Measurements from ENCODE around the gene MRPL1. TPM values are rescaled to one million over a fixed set of nuclear protein-coding genes. Genes with fewer than 3 reads are reported as not detected.

MRPL1 gene
- total and polyA plus RNA-seq, 9 of the 15 experiments (the other 6 are each of a cell fraction or from before 2014, with no cell fraction given), result 38.4 to 75.7 (median 63.7) TPM

DNA sequence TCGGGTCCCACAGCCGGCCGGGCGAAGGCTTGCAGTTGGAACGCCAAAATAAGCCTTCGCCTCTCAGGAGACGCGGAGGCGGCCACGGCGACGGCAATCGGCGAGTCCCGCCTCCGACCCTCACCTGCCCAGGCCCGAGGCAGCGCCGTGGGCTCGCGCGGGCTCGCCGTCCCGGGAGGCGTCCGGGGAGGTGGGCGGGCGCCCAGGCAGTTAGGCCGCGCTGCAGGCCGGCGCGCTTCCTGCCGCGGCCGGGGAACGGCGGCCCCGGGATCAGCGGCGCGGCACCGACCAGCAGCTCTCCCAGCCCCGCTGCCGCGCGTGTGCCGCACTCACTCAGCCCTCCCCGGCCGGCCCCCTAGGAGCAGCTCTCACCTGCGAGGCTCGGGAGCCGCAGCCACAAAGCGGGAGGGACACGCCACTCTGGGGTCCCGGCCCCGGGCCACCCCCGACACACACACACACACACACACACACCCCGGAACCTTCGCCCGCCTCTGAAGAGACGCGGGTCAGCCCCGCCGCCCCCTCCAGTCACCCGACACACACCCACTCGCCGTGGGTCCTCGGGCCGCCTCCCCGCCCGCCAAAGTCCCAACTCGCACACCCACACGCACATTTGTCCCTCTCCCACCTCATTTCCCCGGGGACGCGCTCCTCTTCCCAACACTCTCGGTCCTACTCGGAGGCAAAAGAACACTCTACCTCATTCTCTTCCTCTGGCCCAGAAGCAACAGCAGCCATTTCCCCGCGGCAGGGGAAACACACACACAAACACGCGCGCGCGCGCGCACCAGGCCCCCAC is 43.8 kb upstream of the MRPL1 start, which contains the start of gene CNOT6L (continued):
- TF ChIP-seq, protein P1, sequence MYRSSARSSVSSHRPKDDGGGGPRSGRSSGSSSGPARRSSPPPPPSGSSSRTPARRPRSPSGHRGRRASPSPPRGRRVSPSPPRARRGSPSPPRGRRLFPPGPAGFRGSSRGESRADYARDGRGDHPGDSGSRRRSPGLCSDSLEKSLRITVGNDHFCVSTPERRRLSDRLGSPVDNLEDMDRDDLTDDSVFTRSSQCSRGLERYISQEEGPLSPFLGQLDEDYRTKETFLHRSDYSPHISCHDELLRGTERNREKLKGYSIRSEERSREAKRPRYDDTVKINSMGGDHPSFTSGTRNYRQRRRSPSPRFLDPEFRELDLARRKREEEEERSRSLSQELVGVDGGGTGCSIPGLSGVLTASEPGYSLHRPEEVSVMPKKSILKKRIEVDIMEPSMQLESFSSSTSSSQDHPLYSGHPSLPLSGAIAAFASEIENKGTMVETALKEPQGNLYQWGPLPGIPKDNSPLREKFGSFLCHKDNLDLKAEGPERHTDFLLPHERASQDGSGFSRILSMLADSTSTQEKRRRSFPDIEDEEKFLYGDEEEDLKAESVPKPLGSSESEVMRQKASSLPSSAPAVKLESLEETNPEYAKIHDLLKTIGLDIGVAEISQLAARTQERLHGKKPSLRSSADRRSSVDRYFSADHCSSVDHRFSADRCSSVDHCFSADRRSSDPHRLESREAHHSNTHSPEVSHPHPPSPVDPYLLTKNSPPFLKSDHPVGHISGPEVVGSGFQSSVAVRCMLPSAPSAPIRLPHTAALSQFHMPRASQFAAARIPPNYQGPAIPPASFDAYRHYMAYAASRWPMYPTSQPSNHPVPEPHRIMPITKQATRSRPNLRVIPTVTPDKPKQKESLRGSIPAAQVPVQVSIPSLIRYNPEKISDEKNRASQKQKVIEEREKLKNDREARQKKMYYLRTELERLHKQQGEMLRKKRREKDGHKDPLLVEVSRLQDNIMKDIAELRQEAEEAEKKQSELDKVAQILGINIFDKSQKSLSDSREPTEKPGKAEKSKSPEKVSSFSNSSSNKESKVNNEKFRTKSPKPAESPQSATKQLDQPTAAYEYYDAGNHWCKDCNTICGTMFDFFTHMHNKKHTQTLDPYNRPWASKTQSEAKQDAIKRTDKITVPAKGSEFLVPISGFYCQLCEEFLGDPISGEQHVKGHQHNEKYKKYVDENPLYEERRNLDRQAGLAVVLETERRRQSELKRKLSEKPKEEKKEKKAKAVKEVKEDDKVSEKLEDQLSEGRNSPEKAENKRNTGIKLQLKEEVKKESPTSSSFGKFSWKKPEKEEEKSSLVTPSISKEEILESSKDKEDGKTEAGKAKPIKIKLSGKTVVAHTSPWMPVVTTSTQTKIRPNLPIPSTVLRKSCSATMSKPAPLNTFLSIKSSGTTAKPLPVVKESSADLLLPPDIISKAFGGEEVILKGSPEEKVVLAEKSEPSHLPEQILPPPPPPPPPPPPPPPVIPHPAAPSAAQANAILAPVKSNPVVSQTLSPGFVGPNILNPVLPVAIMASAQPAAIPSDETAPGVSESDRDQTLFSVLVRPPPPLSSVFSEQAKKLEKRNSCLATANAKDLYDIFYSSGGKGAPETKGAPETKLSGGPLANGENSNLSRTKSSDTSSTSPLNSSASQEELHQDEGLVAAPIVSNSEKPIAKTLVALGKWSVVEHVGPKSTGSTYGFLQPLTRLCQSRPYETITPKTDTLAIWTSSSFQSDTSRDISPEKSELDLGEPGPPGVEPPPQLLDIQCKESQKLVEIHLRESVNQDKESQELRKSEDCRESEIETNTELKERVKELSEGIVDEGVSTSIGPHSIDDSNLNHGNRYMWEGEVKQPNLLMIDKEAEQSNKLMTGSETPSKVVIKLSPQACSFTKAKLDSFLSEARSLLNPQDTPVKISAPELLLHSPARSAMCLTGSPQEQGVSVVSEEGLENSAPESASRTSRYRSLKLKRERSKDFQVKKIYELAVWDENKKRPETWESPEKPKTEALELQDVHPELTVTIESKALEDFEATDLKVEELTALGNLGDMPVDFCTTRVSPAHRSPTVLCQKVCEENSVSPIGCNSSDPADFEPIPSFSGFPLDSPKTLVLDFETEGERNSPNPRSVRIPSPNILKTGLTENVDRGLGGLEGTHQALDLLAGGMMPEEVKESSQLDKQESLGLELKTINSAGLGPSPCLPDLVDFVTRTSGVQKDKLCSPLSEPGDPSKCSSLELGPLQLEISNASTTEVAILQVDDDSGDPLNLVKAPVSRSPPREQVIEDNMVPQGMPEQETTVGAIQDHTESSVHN (IDR thresholded peaks at IDR 0.05; ENCODE audit: borderline replicate concordance in 1 of 2, low read depth in 1 of 2), result no peak
- TF ChIP-seq ZBED1 (IDR thresholded peaks at IDR 0.05), result no peak
- no peak for TF ChIP-seq RBM17 (IDR thresholded peaks at IDR 0.05; ENCODE audit: borderline replicate concordance, low read depth, low read length)
- TF ChIP-seq CCNT2 (IDR thresholded peaks at IDR 0.05; ENCODE audit: borderline replicate concordance, extremely low read depth, insufficient read length, low read depth, low read length), result peak; percentile 58
- no peak for TF ChIP-seq MAFK (IDR thresholded peaks at IDR 0.05; ENCODE audit: low read length)
- no peak; the same call in 1 of the 2 replicates for TF ChIP-seq MYC (IDR thresholded peaks at IDR 0.05; ENCODE audit: low read depth, low read length)
- TF ChIP-seq MYC (CRISPR knock-in tag; IDR thresholded peaks at IDR 0.05; ENCODE audit: borderline replicate concordance, low read depth), result peak; percentile 46; the same call in 1 of the 2 replicates
- no peak for TF ChIP-seq ZNF408 (CRISPR knock-in tag; IDR thresholded peaks at IDR 0.05; ENCODE audit: low read depth)
- peak; percentile 41; the same call in 1 of the 2 replicates for TF ChIP-seq HDAC2 (IDR thresholded peaks at IDR 0.05)
- TF ChIP-seq, protein P2, sequence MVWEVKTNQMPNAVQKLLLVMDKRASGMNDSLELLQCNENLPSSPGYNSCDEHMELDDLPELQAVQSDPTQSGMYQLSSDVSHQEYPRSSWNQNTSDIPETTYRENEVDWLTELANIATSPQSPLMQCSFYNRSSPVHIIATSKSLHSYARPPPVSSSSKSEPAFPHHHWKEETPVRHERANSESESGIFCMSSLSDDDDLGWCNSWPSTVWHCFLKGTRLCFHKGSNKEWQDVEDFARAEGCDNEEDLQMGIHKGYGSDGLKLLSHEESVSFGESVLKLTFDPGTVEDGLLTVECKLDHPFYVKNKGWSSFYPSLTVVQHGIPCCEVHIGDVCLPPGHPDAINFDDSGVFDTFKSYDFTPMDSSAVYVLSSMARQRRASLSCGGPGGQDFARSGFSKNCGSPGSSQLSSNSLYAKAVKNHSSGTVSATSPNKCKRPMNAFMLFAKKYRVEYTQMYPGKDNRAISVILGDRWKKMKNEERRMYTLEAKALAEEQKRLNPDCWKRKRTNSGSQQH (CRISPR knock-in tag; IDR thresholded peaks at IDR 0.05), result 0 out of 2 replicates have a peak, but pooled peaks have one; percentile 48
- TF ChIP-seq MCM3 (IDR thresholded peaks at IDR 0.05), result no peak
- TF ChIP-seq ZFP1 (CRISPR knock-in tag; IDR thresholded peaks at IDR 0.05), result no peak
- peak; percentile 66 for TF ChIP-seq CHD1 (IDR thresholded peaks at IDR 0.05; ENCODE audit: low read length)
- no peak for TF ChIP-seq HNRNPUL1 (IDR thresholded peaks at IDR 0.05; ENCODE audit: low read length)
- TF ChIP-seq RB1 (IDR thresholded peaks at IDR 0.05; ENCODE audit: low read depth), result peak; percentile 71
- no peak for TF ChIP-seq ZNF444 (CRISPR knock-in tag; IDR thresholded peaks at IDR 0.05)
- peak; percentile 80 to 84 for TF ChIP-seq MLLT1 (IDR thresholded peaks at IDR 0.05)

Data from K562 (cell line).